ENCODE data around the gene LRP1B. TPM values are rescaled to one million over a fixed set of nuclear protein-coding genes. Genes with fewer than 3 reads are reported as not detected.

The LRP1B gene
- total RNA-seq, 1 donor from 2014 or later = 0.54 TPM

- peaks cover 72% of the 10 kb centered on the region for H3K27me3 Mint-ChIP-seq (ENCODE audit: low read depth)
- peak; percentile 26 for DNase-seq (ENCODE audit: low read depth, low spot score)
- no peak overlapping the region for H3K27ac Mint-ChIP-seq (ENCODE audit: unreplicated experiment)
- peak overlapping the region; percentile 89 for H3K4me3 Mint-ChIP-seq
- no peaks in the 10 kb centered on the region for H3K9me3 Mint-ChIP-seq
- no peak for TF ChIP-seq CTCF (conservative IDR thresholded peaks at IDR 0.05)
- peaks cover 24% of the 10 kb centered on the region for H3K4me1 Mint-ChIP-seq
- H3K36me3 Mint-ChIP-seq (ENCODE audit: low read depth) = no peaks in the 10 kb centered on the region
Observed at GRCh38 chr2:142130111-142131009, 456 bp downstream of the LRP1B start.

- Mint-ChIP-seq H3K36me3 (ENCODE audit: low read depth) (no peaks in the 10 kb centered on the region), H3K4me1 (peaks cover 19% of the 10 kb centered on the region), H3K9me3 (no peaks in the 10 kb centered on the region), H3K27ac (ENCODE audit: unreplicated experiment) (no peak overlapping the region), H3K4me3 (peak overlapping the region; percentile 45), H3K27me3 (ENCODE audit: low read depth) (peaks cover 69% of the 10 kb centered on the region)
- no peak for DNase-seq (ENCODE audit: low read depth, low spot score)
- no peak for TF ChIP-seq CTCF (conservative IDR thresholded peaks at IDR 0.05)
Observed at GRCh38 chr2:142128105-142128504, 2.7 kb downstream of the LRP1B start.

GRCh38 chr2:142127248-142127647 is 3.6 kb downstream of the LRP1B start:
- H3K36me3 Mint-ChIP-seq (ENCODE audit: low read depth) = no peaks in the 10 kb centered on the region
- no peak overlapping the region for H3K4me3 Mint-ChIP-seq
- peaks cover 19% of the 10 kb centered on the region for H3K4me1 Mint-ChIP-seq
- H3K27ac Mint-ChIP-seq (ENCODE audit: unreplicated experiment) = no peak overlapping the region
- peaks cover 61% of the 10 kb centered on the region for H3K27me3 Mint-ChIP-seq (ENCODE audit: low read depth)
- DNase-seq (ENCODE audit: low read depth, low spot score) = no peak
- no peaks in the 10 kb centered on the region for H3K9me3 Mint-ChIP-seq
- TF ChIP-seq CTCF (conservative IDR thresholded peaks at IDR 0.05) = no peak

- peaks cover 37% of the 10 kb centered on the region for H3K27me3 Mint-ChIP-seq (ENCODE audit: low read depth)
- no peak overlapping the region for H3K4me3 Mint-ChIP-seq
- TF ChIP-seq CTCF (conservative IDR thresholded peaks at IDR 0.05) = no peak
- H3K9me3 Mint-ChIP-seq = no peaks in the 10 kb centered on the region
- DNase-seq (ENCODE audit: low read depth, low spot score) = no peak
- H3K4me1 Mint-ChIP-seq = peaks cover under 1% of the 10 kb centered on the region
- H3K27ac Mint-ChIP-seq (ENCODE audit: unreplicated experiment) = no peak overlapping the region
- H3K36me3 Mint-ChIP-seq (ENCODE audit: low read depth) = no peaks in the 10 kb centered on the region
Observed at GRCh38 chr2:142124706-142125105, 6.1 kb downstream of the LRP1B start.

- TF ChIP-seq CTCF (conservative IDR thresholded peaks at IDR 0.05) = no peak
- Mint-ChIP-seq H3K27ac (ENCODE audit: unreplicated experiment) (no peak overlapping the region), H3K36me3 (ENCODE audit: low read depth) (no peaks in the 10 kb centered on the region), H3K9me3 (peaks cover 2% of the 10 kb centered on the region), H3K4me1 (no peaks in the 10 kb centered on the region), H3K27me3 (ENCODE audit: low read depth) (no peaks in the 10 kb centered on the region), H3K4me3 (no peak overlapping the region)
- no peak for DNase-seq (ENCODE audit: low read depth, low spot score)
Observed at GRCh38 chr2:142119347-142119746, 11.5 kb downstream of the LRP1B start.

Data from neural crest cell (in vitro differentiated cells).